Smooth muscle cell (in vitro differentiated cells): ENCODE measurements around the gene BAIAP2. TPM values are rescaled to one million over a fixed set of nuclear protein-coding genes. Genes with fewer than 3 reads are reported as not detected.

ENCODE experiments used
- DNase-seq: peaks from one replicate; lab custom pipeline; 2025; ENCODE audit not compliant: unreplicated experiment; lab: John Stamatoyannopoulos, UW
- H2AFZ ChIP-seq: fragments of 200-600 bp; sonication (generic); 2 replicates; pipeline ENCODE4 v1.6.0; 2016; ENCODE audit warnings: antibody characterized with exemption, low read depth, mild to moderate bottlenecking
- H3F3A ChIP-seq: fragments of 200-600 bp; sonication (generic); 2 replicates; pipeline ENCODE4 v1.6.0; 2017; ENCODE audit warnings: antibody characterized with exemption, low read depth
- H3K27ac ChIP-seq: fragments of 200-600 bp; sonication (generic); 2 replicates; pipeline ENCODE4 v1.5.1; 2016; ENCODE audit warnings: low read depth, mild to moderate bottlenecking
- H3K27me3 ChIP-seq: fragments of 200-600 bp; sonication (generic); 2 replicates; pipeline ENCODE4 v1.6.1; 2016; ENCODE audit warnings: low read depth, mild to moderate bottlenecking
- H3K36me3 ChIP-seq: fragments of 200-600 bp; sonication (generic); 2 replicates; pipeline ENCODE4 v1.5.1; 2016; ENCODE audit warnings: low read depth
- H3K4me1 ChIP-seq: fragments of 200-600 bp; sonication (generic); 2 replicates; pipeline ENCODE4 v1.5.1; 2016; ENCODE audit warnings: low read depth
- H3K4me2 ChIP-seq: fragments of 200-600 bp; sonication (generic); 2 replicates; pipeline ENCODE4 v1.6.0; 2016; ENCODE audit warnings: mild to moderate bottlenecking
- H3K4me3 ChIP-seq: fragments of 200-600 bp; sonication (generic); 2 replicates; pipeline ENCODE4 v1.5.1; 2016; ENCODE audit warnings: mild to moderate bottlenecking
- H3K79me2 ChIP-seq: fragments of 200-600 bp; sonication (generic); 2 replicates; pipeline ENCODE4 v1.6.0; 2016; ENCODE audit warnings: low read depth, mild to moderate bottlenecking
- H3K9ac ChIP-seq: fragments of 200-600 bp; sonication (generic); 2 replicates; pipeline ENCODE4 v1.6.0; 2016; ENCODE audit warnings: low read depth
- H3K9me3 ChIP-seq: fragments of 200-600 bp; sonication (generic); replicated peaks from 2 replicates; pipeline ENCODE4 v1.5.1; 2016; ENCODE audit warnings: low read depth
- H4K20me1 ChIP-seq: fragments of 200-600 bp; sonication (generic); 2 replicates; pipeline ENCODE4 v1.6.0; 2016; ENCODE audit warnings: low read depth
- WGBS: methylation state at CpG from one replicate; pipeline ENCODE4 v1.1.7; 2016; ENCODE audit warnings: low lambda C conversion rate; 5-methylcytosine and 5-hydroxymethylcytosine counted together
- polyA plus RNA-seq: library from polyadenylated mRNA; unstranded; fragments of >200 nt; fragmentation: Nextera tagmentation; extraction: Ambion mirVana; gene quantifications from 2 replicates; pipeline ENCODE4 v1.2.1, GENCODE V29; 2016
- total RNA-seq: library from RNA; depleted of rRNA; stranded (reverse); fragments of >200 nt; gene quantifications from 2 replicates; pipeline ENCODE4 v1.2.3, GENCODE V29; 2014
- TF ChIP-seq, protein P1 (sequence below): fragments of 200-600 bp; sonication (generic); IDR thresholded peaks from 2 replicates; pipeline ENCODE4 v1.5.1; 2017; ENCODE audit warnings: borderline replicate concordance, mild to moderate bottlenecking, antibody characterized with exemption; ENCODE audit not compliant: insufficient read depth, poor library complexity, severe bottlenecking

Gene BAIAP2
- total and polyA plus RNA-seq, 2 experiments from 2014 or later: 26.6 to 41.9 TPM

DNA sequence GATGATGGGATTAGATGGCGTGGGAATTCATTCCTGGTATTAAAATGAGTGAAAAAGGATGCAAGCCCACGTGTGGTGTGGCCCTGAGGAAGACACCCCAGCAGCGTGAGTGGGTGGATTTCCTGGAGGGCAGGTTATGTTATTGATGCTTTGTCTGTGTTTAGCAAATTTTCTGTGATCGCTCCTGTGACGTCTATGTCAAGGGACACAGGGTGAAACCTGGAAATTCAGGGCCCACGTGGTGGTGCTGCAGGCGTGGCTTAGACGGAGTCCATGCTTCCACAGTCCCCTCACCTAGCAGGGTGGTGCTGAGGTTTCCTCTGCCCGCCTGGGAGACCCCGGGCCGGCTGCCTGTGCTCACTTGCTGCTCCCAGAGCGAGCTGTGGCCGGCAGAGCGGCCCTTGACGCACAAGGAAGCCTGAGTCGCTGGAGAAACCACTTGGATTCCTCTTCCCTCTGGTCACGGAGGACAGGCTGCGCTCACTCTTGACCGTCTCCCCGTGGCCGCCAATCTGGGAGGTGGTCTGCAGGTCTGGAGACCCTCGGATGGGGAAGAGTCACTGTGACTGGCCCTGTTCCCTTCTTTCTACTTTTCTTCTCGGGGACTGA, 23.4 kb downstream of the BAIAP2 start:
- peaks cover 28% of the 10 kb centered on the region for H3K79me2 ChIP-seq
- 91% methylated on average over 23 of the region's 23 CpGs for WGBS
- no peaks in the 10 kb centered on the region for H3K9me3 ChIP-seq
- H2AFZ ChIP-seq: no peak overlapping the region
- peaks cover 19% of the 10 kb centered on the region for H3K4me1 ChIP-seq
- H3K27ac ChIP-seq: peak overlapping the region; percentile 82
- H3K4me3 ChIP-seq: no peak overlapping the region
- no peak overlapping the region for H3K4me2 ChIP-seq
- DNase-seq: no peak
- peaks cover 30% of the 10 kb centered on the region for H4K20me1 ChIP-seq
- H3K9ac ChIP-seq: no peak overlapping the region
- TF ChIP-seq, protein P1, sequence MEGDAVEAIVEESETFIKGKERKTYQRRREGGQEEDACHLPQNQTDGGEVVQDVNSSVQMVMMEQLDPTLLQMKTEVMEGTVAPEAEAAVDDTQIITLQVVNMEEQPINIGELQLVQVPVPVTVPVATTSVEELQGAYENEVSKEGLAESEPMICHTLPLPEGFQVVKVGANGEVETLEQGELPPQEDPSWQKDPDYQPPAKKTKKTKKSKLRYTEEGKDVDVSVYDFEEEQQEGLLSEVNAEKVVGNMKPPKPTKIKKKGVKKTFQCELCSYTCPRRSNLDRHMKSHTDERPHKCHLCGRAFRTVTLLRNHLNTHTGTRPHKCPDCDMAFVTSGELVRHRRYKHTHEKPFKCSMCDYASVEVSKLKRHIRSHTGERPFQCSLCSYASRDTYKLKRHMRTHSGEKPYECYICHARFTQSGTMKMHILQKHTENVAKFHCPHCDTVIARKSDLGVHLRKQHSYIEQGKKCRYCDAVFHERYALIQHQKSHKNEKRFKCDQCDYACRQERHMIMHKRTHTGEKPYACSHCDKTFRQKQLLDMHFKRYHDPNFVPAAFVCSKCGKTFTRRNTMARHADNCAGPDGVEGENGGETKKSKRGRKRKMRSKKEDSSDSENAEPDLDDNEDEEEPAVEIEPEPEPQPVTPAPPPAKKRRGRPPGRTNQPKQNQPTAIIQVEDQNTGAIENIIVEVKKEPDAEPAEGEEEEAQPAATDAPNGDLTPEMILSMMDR: no peak
- no peaks in the 10 kb centered on the region for H3K27me3 ChIP-seq
- no peaks in the 10 kb centered on the region for H3K36me3 ChIP-seq
- H3F3A ChIP-seq: peaks cover under 1% of the 10 kb centered on the region

DNA sequence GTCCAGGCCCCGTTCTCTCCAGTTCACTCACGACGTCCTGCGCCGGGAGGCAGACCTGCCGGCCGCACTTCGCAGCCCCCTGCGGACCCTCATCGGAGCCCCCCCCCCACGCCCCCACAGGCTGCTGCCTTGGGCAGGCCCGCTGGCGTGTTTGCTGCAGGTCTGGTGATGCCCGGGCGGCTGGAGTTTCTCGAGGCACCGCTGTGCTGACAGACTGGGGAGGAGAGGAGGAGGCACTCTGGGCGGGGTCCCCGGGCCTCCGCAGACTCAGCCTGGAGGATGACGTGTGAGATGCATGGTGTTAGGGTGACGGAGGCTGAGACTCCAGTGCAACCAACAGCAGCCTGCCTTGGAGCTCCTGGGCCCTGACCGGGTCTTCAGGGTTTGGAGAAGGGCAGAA, 24.1 kb downstream of the BAIAP2 start:
- TF ChIP-seq, protein P1: no peak
- Histone ChIP-seq H4K20me1 (peaks cover 30% of the 10 kb centered on the region), H3K4me2 (no peak overlapping the region), H3F3A (peaks cover 7% of the 10 kb centered on the region), H3K9ac (no peak overlapping the region), H3K4me1 (peaks cover 26% of the 10 kb centered on the region), H3K9me3 (no peaks in the 10 kb centered on the region), H2AFZ (no peak overlapping the region), H3K36me3 (no peaks in the 10 kb centered on the region), H3K27me3 (no peaks in the 10 kb centered on the region), H3K27ac (no peak overlapping the region), H3K4me3 (no peak overlapping the region), H3K79me2 (peaks cover 26% of the 10 kb centered on the region)
- DNase-seq: no peak
- 81% methylated on average over 15 of the region's 23 CpGs for WGBS

DNA sequence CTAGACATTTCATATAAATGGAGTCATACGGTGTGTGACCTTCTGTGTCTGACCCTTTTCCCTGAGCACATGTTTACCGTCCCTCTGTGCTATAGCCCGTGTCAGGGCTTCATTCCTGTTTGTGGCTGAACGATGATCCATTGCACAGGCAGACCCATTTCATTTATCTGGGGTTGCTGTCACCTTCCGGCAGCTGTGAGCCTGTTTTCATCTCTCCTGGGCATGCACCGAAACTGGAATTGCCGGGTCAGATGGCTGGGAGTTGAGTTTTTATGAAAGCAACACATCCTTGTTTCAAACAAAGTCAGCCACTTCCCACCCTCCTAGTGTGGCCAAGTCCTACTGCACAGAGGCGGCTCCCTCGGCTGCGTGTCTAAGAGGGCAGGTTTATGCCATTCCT, 25.5 kb downstream of the BAIAP2 start:
- Histone ChIP-seq H3K79me2 (peaks cover 26% of the 10 kb centered on the region), H3K4me1 (peaks cover 38% of the 10 kb centered on the region)
- 74% methylated on average over 10 of the region's 10 CpGs for WGBS

More for the DNA sequence above, 25.5 kb downstream of the BAIAP2 start:
- TF ChIP-seq, protein P1: no peak
- Histone ChIP-seq H3F3A (peaks cover 11% of the 10 kb centered on the region), H3K4me2 (no peak overlapping the region), H3K4me3 (no peak overlapping the region), H3K27me3 (no peaks in the 10 kb centered on the region), H3K27ac (no peak overlapping the region), H2AFZ (no peak overlapping the region), H3K9ac (no peak overlapping the region), H3K9me3 (no peaks in the 10 kb centered on the region), H4K20me1 (peaks cover 24% of the 10 kb centered on the region), H3K36me3 (no peaks in the 10 kb centered on the region)
- no peak for DNase-seq
